GM19397 (cell line): ENCODE data around the gene AGFG2.
"Not testable (repeated sequence)": the region's sequence is repeated elsewhere in the genome, so short reads cannot be mapped to it uniquely, and the experiment has no call there.

Experiments
- ATAC-seq: cut with Tn5 transposase; IDR thresholded peaks from one replicate; pipeline ENCODE4 v1.9.1; 2021; ENCODE audit warnings: mild to moderate bottlenecking, moderate library complexity; ENCODE audit not compliant: unreplicated experiment

The AGFG2 gene

DNA sequence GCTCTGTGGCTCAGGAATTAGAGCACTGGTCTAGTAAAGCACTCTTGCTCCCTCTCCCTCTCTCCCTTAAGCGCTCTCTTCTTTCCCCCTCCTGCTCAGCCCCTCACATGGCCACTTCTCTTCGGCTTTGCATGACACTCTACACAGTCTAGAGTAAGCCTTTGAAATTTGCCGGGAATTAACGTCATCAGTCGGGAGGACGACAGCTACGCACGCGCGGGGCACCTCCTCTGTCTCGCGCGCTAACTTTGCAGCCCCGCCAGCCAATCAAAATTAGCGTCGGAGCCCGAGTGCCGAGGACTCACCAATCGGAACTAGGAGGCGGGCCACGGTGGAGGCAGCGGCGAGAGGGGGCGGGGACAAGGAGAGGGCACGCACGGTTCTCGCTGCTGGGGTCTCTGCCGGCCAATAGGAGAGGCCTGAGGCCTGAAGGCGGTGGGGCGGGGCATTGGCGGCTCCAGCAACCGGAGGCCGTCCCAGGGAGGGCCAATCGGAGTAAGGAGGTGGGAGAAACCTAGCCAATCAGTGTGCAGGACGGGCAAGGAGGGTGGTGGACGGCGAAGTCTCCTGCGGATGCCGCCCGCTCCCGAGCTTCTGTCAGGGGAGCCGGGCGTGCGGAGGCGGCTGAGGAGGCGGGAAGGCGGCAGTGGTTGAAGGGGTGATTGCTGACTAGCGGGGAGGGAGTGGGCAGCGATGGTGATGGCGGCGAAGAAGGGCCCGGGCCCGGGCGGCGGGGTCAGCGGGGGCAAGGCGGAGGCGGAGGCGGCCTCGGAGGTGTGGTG is at the start of gene AGFG2:
Gene AGFG2 (plus strand): TSS at position 550 of the 782 bp plus-strand sequence. CDS start 144 bp downstream, at position 694.
- ATAC-seq, result peak; percentile 96

DNA sequence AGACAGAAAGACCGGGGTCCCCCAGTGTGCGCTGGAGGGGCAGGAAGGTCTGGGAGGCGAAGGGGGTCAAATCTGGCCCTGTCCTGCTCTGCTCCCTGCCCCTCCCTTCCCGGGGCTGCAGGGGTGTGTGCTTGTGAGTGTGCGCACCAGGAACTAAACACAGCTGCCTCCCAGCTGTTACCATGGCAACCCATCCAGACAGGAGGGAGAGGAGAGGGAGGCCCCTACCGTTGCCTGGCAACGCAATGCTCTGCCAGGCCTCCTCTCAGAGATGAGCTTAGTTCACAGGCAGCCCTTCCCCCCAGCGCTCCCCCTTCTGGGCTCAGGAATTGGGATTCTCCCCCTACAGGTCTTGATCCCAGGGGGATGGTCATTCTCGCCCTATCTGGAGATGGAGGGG is 49.2 kb upstream of the AGFG2 start:
- no peak for ATAC-seq

- no peak for ATAC-seq
Observed at GRCh38 chr7:100490483-100491191, 48.4 kb upstream of the AGFG2 start.

- no peak for ATAC-seq
Observed at GRCh38 chr7:100491192-100491578, 47.8 kb upstream of the AGFG2 start.

GRCh38 chr7:100492738-100493475 is 46.1 kb upstream of the AGFG2 start:
- ATAC-seq, result no peak

DNA sequence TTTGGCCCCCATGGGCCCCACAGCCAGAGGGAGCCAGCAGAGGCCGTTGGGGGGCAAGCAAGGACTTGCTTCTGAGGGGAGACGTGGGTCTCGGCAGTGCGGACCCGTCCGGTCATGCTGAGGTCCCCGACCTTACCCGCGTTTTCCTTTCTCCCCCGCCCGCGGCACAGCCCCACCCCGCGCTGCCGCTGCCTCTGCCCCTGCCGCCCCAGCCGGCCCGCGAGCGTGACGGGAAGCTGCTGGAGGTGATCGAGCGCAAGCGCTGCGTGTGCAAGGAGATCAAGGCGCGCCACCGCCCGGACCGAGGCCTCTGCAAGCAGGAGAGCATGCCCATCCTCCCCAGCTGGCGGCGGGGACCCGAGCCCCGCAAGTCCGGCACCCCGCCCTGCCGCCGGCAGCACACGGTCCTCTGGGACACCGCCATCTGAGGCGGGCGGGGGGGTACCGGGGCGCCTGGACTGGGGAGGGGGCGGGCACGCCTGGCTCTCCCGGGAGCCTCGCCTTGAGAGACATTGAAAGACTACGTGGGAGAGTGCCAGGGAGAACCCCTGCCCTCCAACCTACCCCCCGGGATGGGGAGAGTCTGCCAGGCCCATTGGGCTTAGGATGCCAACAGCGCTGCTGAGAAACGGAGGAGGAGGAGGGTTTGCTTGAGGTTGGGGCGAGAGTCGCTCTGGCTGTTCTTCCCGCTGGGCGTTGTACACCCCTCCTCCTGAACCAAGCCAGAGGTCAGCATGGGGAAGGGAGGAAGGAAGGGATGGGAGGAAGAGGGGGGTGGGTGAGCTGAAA is 45.3 kb upstream of the AGFG2 start:
- ATAC-seq, result no peak

- no peak for ATAC-seq
Observed at GRCh38 chr7:100496509-100496908, 42.5 kb upstream of the AGFG2 start.

GRCh38 chr7:100500743-100501142 is 38.3 kb upstream of the AGFG2 start:
- not testable (repeated sequence) for ATAC-seq

DNA sequence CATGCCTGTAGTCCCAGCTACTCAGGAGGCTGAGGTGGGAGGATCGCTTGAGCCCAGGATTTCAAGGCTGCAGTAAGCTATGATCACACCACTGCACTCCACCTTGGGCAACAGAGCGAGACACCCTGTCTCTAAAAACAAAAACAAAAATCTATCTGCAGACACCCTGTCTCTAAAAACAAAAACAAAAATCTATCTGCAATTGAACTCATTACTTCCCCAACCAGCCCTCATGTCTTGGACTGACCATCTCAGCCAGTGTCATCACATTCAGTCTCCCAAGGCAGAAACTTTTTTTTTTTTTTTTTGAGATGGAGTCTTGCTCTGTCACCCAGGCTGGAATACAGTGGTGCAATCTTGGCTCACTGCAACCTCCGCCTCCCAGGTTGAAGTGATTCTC is 35.0 kb upstream of the AGFG2 start:
- ATAC-seq, result not testable (repeated sequence)

DNA sequence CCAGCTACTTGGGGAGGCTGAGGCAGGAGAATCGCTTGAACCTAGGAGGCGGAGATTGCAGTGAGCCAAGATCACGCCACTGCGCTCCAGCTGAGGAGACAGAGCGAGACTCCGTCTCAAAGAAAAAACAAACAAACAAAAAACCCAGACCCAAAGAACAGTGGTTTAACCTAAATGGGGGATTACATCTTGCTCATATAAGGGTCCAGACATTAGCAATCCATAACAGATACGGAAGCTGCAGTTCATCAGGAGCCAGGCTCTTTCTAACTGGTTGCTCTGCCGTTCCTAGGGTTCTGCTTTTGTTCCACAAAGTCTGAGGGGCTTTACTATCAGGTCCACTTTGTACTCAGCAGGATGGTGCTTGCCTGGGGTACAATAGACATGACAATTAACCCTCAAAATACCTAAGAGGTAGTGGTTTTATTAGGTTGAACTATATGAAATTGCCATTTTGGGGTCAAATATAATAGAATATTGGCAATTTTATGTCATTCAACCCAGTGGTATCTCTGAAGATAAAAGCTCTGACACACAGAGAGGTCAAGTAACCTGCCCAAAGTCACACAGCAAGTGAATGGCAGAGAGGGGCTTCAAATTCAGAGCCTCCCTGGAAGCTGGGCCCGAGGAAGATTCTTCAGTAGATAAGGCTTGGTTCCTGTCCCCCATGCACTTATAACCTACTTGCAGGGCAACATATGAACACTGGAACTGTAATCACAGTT is 34.0 kb upstream of the AGFG2 start:
- no peak for ATAC-seq

- no peak for ATAC-seq
Observed at GRCh38 chr7:100506356-100506923, 32.6 kb upstream of the AGFG2 start.

DNA sequence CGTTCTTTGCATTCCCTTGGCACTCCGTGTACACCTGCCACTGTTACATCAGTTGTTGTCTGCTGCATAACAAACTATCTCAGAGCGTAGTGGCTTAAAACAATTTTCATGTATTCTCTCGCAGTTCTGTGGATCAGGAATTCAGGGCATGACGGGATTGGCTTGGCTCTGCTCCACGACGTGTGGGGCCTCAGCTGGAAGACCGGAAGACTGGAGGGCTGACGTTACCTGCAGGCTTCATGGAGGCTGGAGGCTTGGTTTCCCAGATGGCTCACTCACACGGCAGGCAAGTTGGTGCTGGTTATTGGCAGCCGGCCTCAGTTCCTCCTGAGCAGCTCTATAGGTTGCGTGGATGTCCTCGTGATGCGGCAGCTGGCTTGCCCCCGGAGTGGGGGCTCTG is 29.8 kb upstream of the AGFG2 start:
- no peak for ATAC-seq

DNA sequence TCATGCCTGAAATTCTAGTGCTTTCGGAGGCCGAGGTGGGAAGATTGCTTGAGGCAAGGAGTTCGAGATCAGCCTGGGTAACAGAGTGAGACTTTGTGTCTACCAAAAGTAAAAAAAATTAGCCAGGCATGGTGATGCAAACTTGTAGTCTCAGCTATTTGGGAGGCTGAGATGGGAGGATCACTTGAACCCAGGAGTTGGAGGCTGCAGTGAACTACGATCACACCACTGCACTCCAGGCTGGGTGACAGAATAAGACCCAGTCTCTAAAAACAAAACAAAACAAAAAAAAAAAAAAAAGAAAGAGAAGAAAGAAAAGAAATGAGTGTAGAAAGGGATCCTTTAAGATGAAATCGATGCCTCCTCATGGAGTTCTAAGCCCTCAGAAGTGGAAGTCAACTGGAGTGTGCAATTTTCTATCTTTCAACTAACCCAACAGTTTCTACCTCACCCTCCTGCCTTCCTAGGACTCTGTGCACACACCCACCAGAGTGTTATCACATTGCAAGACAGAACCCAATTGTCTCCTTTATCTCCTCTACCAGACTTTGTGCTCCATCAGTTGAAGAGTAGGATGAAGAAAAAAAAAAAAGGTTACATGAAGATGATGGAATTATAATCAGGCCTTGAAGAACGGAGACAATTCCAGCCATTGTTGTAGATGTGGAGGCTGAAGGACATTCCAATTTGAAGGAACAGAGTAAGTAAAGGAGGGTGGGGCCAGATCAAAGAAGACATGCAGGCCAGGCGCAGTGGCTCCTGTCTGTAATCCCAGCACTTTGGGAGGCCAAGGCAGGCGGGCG is 28.4 kb upstream of the AGFG2 start:
- ATAC-seq, result no peak

DNA sequence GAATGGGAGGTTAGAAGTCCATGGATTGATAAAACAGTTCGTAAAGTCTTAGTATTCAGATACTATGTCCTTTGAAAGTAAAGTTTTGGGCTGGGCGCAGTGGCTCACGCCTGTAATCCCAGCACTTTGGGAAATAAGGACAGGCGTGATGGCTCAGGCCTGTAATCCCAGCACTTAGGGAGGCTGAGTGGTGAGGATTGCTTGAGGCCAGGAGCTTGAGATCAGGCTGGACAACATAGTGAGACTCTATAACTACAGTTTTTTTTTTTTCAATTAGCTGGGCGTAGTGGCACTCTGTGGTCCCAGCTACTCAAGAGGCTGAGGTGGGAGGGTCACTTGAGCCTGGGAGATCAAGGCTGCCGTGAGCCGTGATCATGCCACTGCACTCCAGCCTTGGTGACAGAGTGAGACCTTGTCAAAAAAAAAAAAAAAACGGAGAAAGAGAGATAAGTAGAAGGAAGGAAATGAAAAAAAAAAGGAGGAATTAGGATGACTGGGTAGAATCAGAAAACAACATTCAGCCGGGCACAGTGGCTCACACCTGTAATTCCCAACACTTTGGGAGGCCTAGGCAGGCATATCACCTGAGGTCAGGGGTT is 25.7 kb upstream of the AGFG2 start:
- no peak for ATAC-seq

GRCh38 chr7:100515072-100515532 is 23.9 kb upstream of the AGFG2 start:
- no peak for ATAC-seq

GRCh38 chr7:100516135-100516812 is 22.7 kb upstream of the AGFG2 start:
- ATAC-seq, result no peak

- ATAC-seq, result no peak
Observed at GRCh38 chr7:100517305-100517704, 21.7 kb upstream of the AGFG2 start.

GRCh38 chr7:100519580-100519979 is 19.4 kb upstream of the AGFG2 start:
- ATAC-seq, result no peak
